Activated CD4-positive, alpha-beta T cell treated with anti-CD3 and anti-CD28 coated beads, Interleukin-2, amount 50 U/mL, for 4 hours (primary cell): ENCODE data around the gene LRMDA.

Experiments
- DNase-seq, 2 experiments: peaks; one replicate each; pipeline ENCODE4 v3.0.0-alpha.2; 2020

Gene LRMDA

GRCh38 chr10:76009531-76009930 is 578.1 kb downstream of the LRMDA start:
- no peak for DNase-seq

- no peak for DNase-seq
These were observed 579.3 kb downstream of the LRMDA start for GRCh38 chr10:76010703-76011102.

- DNase-seq, result no peak
These were observed 581.4 kb downstream of the LRMDA start for GRCh38 chr10:76012716-76013327.

- DNase-seq, result no peak
These were observed 583.8 kb downstream of the LRMDA start for GRCh38 chr10:76015245-76015644.

- no peak for DNase-seq
These were observed 585.8 kb downstream of the LRMDA start for GRCh38 chr10:76017026-76017732.

- DNase-seq, result no peak
These were observed 586.5 kb downstream of the LRMDA start for GRCh38 chr10:76017733-76018433.

GRCh38 chr10:76020630-76021029 is 589.2 kb downstream of the LRMDA start:
- no peak for DNase-seq

GRCh38 chr10:76021398-76021797 is 590.0 kb downstream of the LRMDA start:
- no peak for DNase-seq

- DNase-seq, result no peak
These were observed 590.9 kb downstream of the LRMDA start for GRCh38 chr10:76022366-76022765.

- DNase-seq, result no peak
These were observed 591.6 kb downstream of the LRMDA start for GRCh38 chr10:76023007-76023406.

GRCh38 chr10:76024460-76025123 is 593.2 kb downstream of the LRMDA start:
- DNase-seq, result no peak

- DNase-seq, result no peak
These were observed 593.7 kb downstream of the LRMDA start for GRCh38 chr10:76025124-76025477.

GRCh38 chr10:76026176-76026771 is 594.9 kb downstream of the LRMDA start:
- DNase-seq, result no peak

GRCh38 chr10:76026905-76027304 is 595.5 kb downstream of the LRMDA start:
- no peak for DNase-seq

GRCh38 chr10:76029782-76030181 is 598.4 kb downstream of the LRMDA start:
- DNase-seq, result no peak

GRCh38 chr10:76031099-76031498 is 599.7 kb downstream of the LRMDA start:
- no peak for DNase-seq

- DNase-seq, result no peak
These were observed 600.6 kb downstream of the LRMDA start for GRCh38 chr10:76031769-76032699.

GRCh38 chr10:76032700-76033039 is 601.2 kb downstream of the LRMDA start:
- no peak for DNase-seq

- DNase-seq, result no peak
These were observed 602.2 kb downstream of the LRMDA start for GRCh38 chr10:76033457-76034196.

- DNase-seq, result no peak
These were observed 603.2 kb downstream of the LRMDA start for GRCh38 chr10:76034353-76035205.
